ENCODE data around the gene APBA1.

- TF ChIP-seq POLR2AphosphoS5 (IDR thresholded peaks at IDR 0.05; ENCODE audit: low read depth, low read length) (no peak), POLR2A (IDR thresholded peaks at IDR 0.05; ENCODE audit: low read depth, low read length) (no peak)
Measured at GRCh38 chr9:69599232-69599971, 72.8 kb downstream of the APBA1 start.
